SU-DHL-6 (cell line): ENCODE data around the gene ZBTB45.
A peak's percentile ranks its signal among the peaks of the same experiment; 100 is the strongest.

Source experiments
- H2AFZ ChIP-seq: fragments of 200-600 bp; sonication (generic); 2 replicates; pipeline ENCODE4 v1.6.1; 2014; ENCODE audit warnings: low read depth, mild to moderate bottlenecking, moderate library complexity, mixed read lengths, antibody characterized with exemption, low read length; ENCODE audit not compliant: severe bottlenecking
- H3F3A ChIP-seq: fragments of 200-600 bp; shearing (Covaris generic); 2 replicates; pipeline ENCODE4 v1.6.0; 2016; ENCODE audit warnings: antibody characterized with exemption, mild to moderate bottlenecking; ENCODE audit not compliant: insufficient read depth
- H3K27ac ChIP-seq: fragments of 200-600 bp; sonication (generic); 2 replicates; pipeline ENCODE4 v1.5.1; 2016; ENCODE audit warnings: low read depth, mild to moderate bottlenecking, low read length, moderate library complexity, mixed read lengths
- H3K27me3 ChIP-seq: fragments of 200-600 bp; sonication (generic), shearing (Covaris generic); 2 replicates; pipeline ENCODE4 v1.6.0; 2014; ENCODE audit warnings: mild to moderate bottlenecking, low read length
- H3K36me3 ChIP-seq: fragments of 200-600 bp; sonication (generic); 2 replicates; pipeline ENCODE4 v1.6.1; 2014; ENCODE audit warnings: mild to moderate bottlenecking, low read length, mixed read lengths
- H3K4me2 ChIP-seq: fragments of 300-600, 200-600 bp; shearing (Covaris generic), sonication (generic); 2 replicates; pipeline ENCODE4 v1.6.0; 2014; ENCODE audit warnings: low read length, low read depth, mild to moderate bottlenecking; ENCODE audit not compliant: poor library complexity, severe bottlenecking
- H3K4me3 ChIP-seq: fragments of 200-600 bp; sonication (generic); 2 replicates; pipeline ENCODE4 v1.5.1; 2014; ENCODE audit warnings: antibody characterized with exemption, low read length, mild to moderate bottlenecking, mixed read lengths; ENCODE audit not compliant: insufficient read depth, poor library complexity, severe bottlenecking
- H3K79me2 ChIP-seq: fragments of 200-600 bp; sonication (generic); 2 replicates; pipeline ENCODE4 v1.6.1; 2014; ENCODE audit warnings: mild to moderate bottlenecking, low read length, moderate library complexity; ENCODE audit not compliant: insufficient read depth
- H3K9ac ChIP-seq: fragments of 200-600 bp; sonication (generic); 2 replicates; pipeline ENCODE4 v1.7.0; 2014; ENCODE audit warnings: mild to moderate bottlenecking, low read length
- H3K9me2 ChIP-seq: fragments of 200-600 bp; sonication (generic); replicated peaks from 2 replicates; pipeline ENCODE4 v1.6.1; 2014; ENCODE audit warnings: low read length; ENCODE audit not compliant: insufficient read depth
- H3K9me3 ChIP-seq: fragments of 200-600 bp; sonication (generic); 2 replicates; pipeline ENCODE4 v1.6.1; 2014; ENCODE audit warnings: low read length, mixed read lengths; ENCODE audit not compliant: insufficient read depth
- H4K20me1 ChIP-seq: fragments of 200-600 bp; sonication (generic); 2 replicates; pipeline ENCODE4 v1.6.1; 2014; ENCODE audit warnings: low read depth, mild to moderate bottlenecking, antibody characterized with exemption, low read length, moderate library complexity, mixed read lengths
- CTCF ChIP-seq: fragments of 200-600 bp; sonication (generic); IDR thresholded peaks from one replicate; pipeline ENCODE4 v1.5.1; 2017; ENCODE audit warnings: antibody characterized with exemption, mild to moderate bottlenecking, low read length, moderate library complexity; ENCODE audit not compliant: insufficient read depth, poor library complexity, severe bottlenecking
- EZH2phosphoT487 ChIP-seq: fragments of 200-600 bp; sonication (generic), shearing (Covaris generic); conservative IDR thresholded peaks from 2 replicates; pipeline ENCODE4 v1.6.1; 2018; ENCODE audit warnings: mild to moderate bottlenecking, antibody characterized with exemption, low read length, moderate library complexity, mixed read lengths

Gene ZBTB45

GRCh38 chr19:58519355-58520256 lies at the start of gene ZBTB45:
ZBTB45 (minus strand) TSS chr19:58519810; CDS start chr19:58517673, 2,137 bp downstream.
- Histone ChIP-seq H3K27ac (peak within 1 kb of the TSS; percentile 84), H3K9me2 (no peaks in the 10 kb centered on the region), H3K4me3 (peak within 1 kb of the TSS; percentile 73), H3K36me3 (no peaks in the 10 kb centered on the region), H3K27me3 (no peaks in the 10 kb centered on the region), H4K20me1 (no peaks in the 10 kb centered on the region), H3K9me3 (no peaks in the 10 kb centered on the region), H3K79me2 (peaks cover 11% of the 10 kb centered on the region), H3K9ac (peak within 1 kb of the TSS; percentile 96), H2AFZ (peak within 1 kb of the TSS; percentile 72), H3F3A (peaks cover 16% of the 10 kb centered on the region), H3K4me2 (peak within 1 kb of the TSS; percentile 85)
- TF ChIP-seq CTCF (peak; percentile 61), EZH2phosphoT487 (no peak)

DNA sequence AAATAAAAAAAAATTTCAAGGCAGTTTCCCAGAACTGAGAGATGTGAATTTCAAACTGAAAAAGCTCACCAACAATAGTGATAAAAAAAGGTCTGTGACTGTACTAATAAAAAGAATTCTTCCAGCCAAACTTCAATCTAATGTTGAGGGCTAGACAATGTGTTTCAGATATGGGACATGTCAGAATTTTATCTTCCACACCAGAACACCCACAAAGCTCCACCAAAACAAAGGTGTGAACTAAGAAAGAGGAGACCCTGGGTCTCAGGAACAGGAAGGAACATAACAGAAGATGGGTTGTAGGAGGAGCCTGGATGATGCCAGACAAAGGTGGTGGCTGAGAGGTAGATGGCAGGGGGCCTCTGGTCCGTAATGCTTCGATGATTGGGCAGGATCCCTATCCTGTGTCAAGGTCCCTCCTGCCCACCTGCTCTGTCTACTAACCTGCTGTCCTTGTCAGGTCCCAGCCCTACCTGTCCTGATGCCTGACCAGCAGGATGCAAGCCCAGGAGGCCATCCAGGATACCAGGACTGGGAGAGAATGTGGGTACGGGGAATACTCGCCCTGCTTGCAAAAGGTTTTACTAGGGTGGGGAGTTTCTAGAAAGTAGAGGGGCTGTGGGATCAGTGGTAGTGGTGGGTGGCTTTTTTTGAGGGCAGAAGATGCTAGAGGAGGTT lies 49.0 kb upstream of the ZBTB45 start:
- H3K9me2 ChIP-seq = no peaks in the 10 kb centered on the region
- H3K36me3 ChIP-seq = no peaks in the 10 kb centered on the region
- H3F3A ChIP-seq = peaks cover 19% of the 10 kb centered on the region
- H3K4me3 ChIP-seq = no peak overlapping the region
- H3K27me3 ChIP-seq = no peaks in the 10 kb centered on the region
- H3K27ac ChIP-seq = no peak overlapping the region
- no peaks in the 10 kb centered on the region for H3K9me3 ChIP-seq
- no peak overlapping the region for H2AFZ ChIP-seq
- no peak overlapping the region for H3K4me2 ChIP-seq
- H3K9ac ChIP-seq = no peak overlapping the region
- no peaks in the 10 kb centered on the region for H3K79me2 ChIP-seq
- no peaks in the 10 kb centered on the region for H4K20me1 ChIP-seq
- TF ChIP-seq CTCF (no peak), EZH2phosphoT487 (no peak)

DNA sequence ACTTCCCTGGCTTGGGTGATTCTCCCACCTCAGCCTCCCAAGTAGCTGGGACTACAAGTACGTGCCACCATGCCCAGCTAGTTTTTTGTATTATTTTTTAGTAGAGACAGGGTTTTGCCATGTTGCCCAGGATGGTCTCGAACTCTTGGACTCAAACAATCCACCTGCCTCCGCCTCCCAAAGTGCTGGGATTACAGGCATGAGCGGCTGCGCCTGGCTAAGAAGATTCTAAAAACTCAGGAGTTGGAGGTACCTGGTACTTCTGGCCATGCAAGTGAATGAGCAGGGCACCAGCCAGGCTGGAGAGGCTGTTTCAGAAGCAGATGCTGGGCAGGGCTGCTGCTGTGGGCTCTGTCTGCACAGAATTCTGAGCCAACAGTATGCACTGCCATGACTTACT lies 47.4 kb upstream of the ZBTB45 start:
- H4K20me1 ChIP-seq = no peaks in the 10 kb centered on the region
- H3K9me2 ChIP-seq = no peaks in the 10 kb centered on the region
- H3K79me2 ChIP-seq = no peaks in the 10 kb centered on the region
- H3F3A ChIP-seq = peaks cover 16% of the 10 kb centered on the region; the same call in 1 of the 2 replicates
- TF ChIP-seq EZH2phosphoT487 (no peak), CTCF (no peak)
- H3K36me3 ChIP-seq = no peaks in the 10 kb centered on the region
- H2AFZ ChIP-seq = no peak overlapping the region
- H3K4me3 ChIP-seq = no peak overlapping the region
- H3K9ac ChIP-seq = no peak overlapping the region
- H3K9me3 ChIP-seq = no peaks in the 10 kb centered on the region
- no peaks in the 10 kb centered on the region for H3K27me3 ChIP-seq
- no peak overlapping the region for H3K4me2 ChIP-seq
- no peak overlapping the region for H3K27ac ChIP-seq
